GM18502 (cell line): ENCODE results near the gene NCAPD2.
"Not testable (repeated sequence)": the region's sequence is repeated elsewhere in the genome, so short reads cannot be mapped to it uniquely, and the experiment has no call there.

Experiments used
- ATAC-seq: cut with Tn5 transposase; IDR thresholded peaks from one replicate; pipeline ENCODE4 v1.9.1; 2021; ENCODE audit warnings: mild to moderate bottlenecking; ENCODE audit not compliant: unreplicated experiment, poor library complexity

The NCAPD2 gene

DNA sequence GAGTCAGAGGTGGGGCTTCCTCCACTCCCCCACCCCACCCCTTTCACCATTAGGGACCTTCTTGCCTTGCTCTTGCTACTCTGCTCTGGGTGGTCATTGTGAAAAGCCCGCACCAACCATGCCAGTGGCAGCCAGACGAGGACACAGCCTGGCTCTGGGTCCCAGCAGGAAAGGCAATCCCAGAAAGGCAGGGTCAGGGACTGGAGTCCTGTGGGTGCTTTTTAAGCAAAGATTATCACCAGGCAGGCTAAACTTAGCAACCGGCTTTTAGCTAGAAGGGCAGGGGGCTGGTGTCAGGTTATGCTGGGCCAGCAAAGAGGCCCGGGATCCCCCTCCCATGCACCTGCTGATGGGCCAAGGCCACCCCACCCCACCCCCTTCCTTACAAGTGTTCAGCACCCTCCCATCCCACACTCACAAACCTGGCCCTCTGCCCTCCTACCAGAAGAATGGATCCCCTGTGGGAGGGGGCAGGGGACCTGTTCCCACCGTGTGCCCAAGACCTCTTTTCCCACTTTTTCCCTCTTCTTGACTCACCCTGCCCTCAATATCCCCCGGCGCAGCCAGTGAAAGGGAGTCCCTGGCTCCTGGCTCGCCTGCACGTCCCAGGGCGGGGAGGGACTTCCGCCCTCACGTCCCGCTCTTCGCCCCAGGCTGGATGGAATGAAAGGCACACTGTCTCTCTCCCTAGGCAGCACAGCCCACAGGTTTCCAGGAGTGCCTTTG, 39.2 kb downstream of the NCAPD2 start:
- ATAC-seq = peak; percentile 9

DNA sequence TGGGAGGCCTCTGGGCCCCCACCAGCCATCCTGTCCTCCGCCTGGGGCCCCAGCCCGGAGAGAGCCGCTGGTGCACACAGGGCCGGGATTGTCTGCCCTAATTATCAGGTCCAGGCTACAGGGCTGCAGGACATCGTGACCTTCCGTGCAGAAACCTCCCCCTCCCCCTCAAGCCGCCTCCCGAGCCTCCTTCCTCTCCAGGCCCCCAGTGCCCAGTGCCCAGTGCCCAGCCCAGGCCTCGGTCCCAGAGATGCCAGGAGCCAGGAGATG, 39.7 kb downstream of the NCAPD2 start:
- ATAC-seq = peak; percentile 1

DNA sequence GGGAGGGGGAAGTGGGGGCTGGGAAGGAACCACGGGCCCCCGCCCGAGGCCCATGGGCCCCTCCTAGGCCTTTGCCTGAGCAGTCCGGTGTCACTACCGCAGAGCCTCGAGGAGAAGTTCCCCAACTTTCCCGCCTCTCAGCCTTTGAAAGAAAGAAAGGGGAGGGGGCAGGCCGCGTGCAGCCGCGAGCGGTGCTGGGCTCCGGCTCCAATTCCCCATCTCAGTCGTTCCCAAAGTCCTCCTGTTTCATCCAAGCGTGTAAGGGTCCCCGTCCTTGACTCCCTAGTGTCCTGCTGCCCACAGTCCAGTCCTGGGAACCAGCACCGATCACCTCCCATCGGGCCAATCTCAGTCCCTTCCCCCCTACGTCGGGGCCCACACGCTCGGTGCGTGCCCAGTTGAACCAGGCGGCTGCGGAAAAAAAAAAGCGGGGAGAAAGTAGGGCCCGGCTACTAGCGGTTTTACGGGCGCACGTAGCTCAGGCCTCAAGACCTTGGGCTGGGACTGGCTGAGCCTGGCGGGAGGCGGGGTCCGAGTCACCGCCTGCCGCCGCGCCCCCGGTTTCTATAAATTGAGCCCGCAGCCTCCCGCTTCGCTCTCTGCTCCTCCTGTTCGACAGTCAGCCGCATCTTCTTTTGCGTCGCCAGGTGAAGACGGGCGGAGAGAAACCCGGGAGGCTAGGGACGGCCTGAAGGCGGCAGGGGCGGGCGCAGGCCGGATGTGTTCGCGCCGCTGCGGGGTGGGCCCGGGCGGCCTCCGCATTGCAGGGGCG, 40.2 kb downstream of the NCAPD2 start, which contains the start of gene GAPDH:
Gene GAPDH (plus strand): TSS at position 595 of the 772 bp plus-strand sequence. CDS start 316 bp downstream, outside the sequence.
- peak; percentile 59 for ATAC-seq

- ATAC-seq = peak; percentile 0
Measured at GRCh38 chr12:6534695-6534944, 40.7 kb downstream of the NCAPD2 start.

GRCh38 chr12:6534945-6535696, 41.2 kb downstream of the NCAPD2 start:
- ATAC-seq = peak; percentile 0

GRCh38 chr12:6535697-6535946, 41.7 kb downstream of the NCAPD2 start:
- no peak for ATAC-seq

DNA sequence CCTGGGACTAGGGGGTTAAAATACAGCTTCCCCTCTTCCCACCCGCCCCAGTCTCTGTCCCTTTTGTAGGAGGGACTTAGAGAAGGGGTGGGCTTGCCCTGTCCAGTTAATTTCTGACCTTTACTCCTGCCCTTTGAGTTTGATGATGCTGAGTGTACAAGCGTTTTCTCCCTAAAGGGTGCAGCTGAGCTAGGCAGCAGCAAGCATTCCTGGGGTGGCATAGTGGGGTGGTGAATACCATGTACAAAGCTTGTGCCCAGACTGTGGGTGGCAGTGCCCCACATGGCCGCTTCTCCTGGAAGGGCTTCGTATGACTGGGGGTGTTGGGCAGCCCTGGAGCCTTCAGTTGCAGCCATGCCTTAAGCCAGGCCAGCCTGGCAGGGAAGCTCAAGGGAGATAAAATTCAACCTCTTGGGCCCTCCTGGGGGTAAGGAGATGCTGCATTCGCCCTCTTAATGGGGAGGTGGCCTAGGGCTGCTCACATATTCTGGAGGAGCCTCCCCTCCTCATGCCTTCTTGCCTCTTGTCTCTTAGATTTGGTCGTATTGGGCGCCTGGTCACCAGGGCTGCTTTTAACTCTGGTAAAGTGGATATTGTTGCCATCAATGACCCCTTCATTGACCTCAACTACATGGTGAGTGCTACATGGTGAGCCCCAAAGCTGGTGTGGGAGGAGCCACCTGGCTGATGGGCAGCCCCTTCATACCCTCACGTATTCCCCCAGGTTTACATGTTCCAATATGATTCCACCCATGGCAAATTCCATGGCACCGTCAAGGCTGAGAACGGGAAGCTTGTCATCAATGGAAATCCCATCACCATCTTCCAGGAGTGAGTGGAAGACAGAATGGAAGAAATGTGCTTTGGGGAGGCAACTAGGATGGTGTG, 42.3 kb downstream of the NCAPD2 start:
- ATAC-seq = no peak

DNA sequence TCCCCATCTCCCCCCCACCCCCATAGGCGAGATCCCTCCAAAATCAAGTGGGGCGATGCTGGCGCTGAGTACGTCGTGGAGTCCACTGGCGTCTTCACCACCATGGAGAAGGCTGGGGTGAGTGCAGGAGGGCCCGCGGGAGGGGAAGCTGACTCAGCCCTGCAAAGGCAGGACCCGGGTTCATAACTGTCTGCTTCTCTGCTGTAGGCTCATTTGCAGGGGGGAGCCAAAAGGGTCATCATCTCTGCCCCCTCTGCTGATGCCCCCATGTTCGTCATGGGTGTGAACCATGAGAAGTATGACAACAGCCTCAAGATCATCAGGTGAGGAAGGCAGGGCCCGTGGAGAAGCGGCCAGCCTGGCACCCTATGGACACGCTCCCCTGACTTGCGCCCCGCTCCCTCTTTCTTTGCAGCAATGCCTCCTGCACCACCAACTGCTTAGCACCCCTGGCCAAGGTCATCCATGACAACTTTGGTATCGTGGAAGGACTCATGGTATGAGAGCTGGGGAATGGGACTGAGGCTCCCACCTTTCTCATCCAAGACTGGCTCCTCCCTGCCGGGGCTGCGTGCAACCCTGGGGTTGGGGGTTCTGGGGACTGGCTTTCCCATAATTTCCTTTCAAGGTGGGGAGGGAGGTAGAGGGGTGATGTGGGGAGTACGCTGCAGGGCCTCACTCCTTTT, 43.1 kb downstream of the NCAPD2 start:
- no peak for ATAC-seq

GRCh38 chr12:6537580-6538419, 43.9 kb downstream of the NCAPD2 start:
- ATAC-seq = not testable (repeated sequence)

- no peak for ATAC-seq
Measured at GRCh38 chr12:6538420-6539313, 44.8 kb downstream of the NCAPD2 start.

GRCh38 chr12:6539314-6539682, 45.4 kb downstream of the NCAPD2 start:
- ATAC-seq = no peak

DNA sequence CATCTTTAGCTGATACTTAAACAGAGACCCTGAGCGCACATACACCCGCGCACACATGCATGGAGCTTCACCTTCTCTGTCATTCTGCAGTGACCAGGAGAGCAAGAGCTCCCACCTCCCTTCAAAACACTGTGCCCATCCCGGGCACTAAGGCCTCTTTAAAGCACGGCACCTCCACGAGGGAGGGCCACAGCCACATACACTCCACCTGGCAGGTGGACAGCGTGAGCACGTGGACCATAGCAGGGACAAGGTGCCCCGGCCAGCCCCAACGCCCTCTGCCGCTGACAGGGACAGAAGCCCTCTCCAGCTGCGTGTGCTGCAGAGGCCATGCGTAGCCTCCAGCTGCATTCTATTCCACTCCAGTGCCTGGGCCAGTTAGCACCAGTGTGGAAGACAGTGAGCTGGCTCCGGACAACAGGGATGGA, 45.8 kb downstream of the NCAPD2 start:
- no peak for ATAC-seq

DNA sequence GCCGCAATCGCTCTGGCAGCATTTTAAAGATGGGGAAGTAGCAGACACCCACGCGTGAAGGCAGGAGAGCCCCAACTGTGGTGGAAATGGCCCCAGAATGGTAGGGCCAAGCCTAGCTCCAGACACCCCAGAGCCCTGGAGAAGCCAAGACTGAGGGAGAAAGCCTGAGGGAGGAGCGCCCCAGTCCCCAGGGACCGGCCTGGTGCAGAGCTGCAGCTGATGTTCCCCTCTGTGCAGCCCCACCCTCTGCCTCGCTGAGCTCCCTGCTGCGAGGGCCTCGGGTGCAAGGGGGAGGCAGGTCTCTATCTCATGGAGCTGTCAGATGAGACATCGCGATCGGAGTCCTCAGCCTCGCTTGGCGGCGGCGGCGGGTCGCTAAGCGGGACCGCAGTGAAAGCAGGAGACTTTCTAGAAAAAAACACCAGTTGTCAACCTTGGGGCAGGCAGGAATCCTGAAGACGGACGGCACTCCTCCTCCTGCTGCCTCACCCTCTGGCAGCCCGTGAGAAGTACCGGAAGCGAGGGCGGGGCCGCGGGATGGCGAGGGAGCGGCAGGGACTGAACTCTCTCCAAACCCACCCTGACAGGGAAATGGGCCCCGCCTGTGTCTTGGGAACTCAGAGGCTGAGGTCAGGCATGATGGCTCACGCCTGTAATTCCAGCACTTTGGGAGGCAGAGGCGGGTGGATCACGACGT, 46.4 kb downstream of the NCAPD2 start:
- ATAC-seq = no peak

DNA sequence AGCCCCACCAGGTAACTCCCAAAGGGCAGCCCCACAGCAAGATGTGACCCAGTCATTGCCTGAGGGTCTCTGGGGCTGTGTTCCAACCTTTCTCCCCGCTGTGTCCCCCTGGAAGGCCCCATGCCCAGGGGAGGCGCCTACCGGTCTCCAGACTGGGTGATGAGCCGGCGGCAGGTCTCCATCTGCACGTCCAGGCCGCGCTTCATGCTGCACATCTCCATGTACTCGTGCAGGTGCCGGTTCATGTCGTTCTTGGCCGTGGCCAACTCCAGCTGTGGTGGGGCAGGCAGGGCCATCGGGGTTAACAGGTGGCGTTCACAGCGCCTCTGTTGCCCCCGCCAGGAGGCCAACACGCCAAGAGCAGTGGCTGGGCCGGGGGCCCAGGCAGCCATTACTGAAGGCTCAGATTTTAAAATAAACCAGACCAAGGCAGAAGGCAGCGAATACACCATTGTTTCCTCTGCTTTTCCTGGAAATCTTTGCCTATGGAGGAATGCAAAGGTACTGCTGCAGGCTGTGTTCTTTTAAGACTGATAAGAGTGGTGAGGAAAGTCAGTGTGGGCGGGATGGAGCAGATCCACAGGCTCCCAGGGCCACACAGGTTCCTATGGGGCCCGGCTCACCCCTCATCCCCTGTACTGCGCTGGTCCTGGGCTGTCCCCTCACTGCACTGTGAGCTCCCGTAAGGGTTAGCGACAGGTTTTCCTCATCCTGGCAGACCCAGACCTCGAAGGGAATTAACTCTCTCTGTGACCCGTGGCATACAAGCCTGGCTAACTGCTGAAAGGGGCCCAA, 47.7 kb downstream of the NCAPD2 start:
- ATAC-seq = no peak

- ATAC-seq = no peak
Measured at GRCh38 chr12:6542209-6543009, 48.5 kb downstream of the NCAPD2 start.

GRCh38 chr12:6546016-6546415, 52.1 kb downstream of the NCAPD2 start:
- ATAC-seq = no peak
